Measurements from ENCODE around the gene COL21A1. TPM values are rescaled to one million over a fixed set of nuclear protein-coding genes. Genes with fewer than 3 reads are reported as not detected.

Gene COL21A1
- total RNA-seq, 1 donor from 2014 or later: 0.57 TPM

- H3K36me3 Mint-ChIP-seq (ENCODE audit: low read depth, unreplicated experiment): no peaks in the 10 kb centered on the region
- peaks cover 19% of the 10 kb centered on the region for H3K4me1 Mint-ChIP-seq (ENCODE audit: low read depth, unreplicated experiment)
Measured at GRCh38 chr6:56047931-56048540, 199.3 kb downstream of the COL21A1 start.

GRCh38 chr6:56046576-56046975 lies 200.8 kb downstream of the COL21A1 start:
- H3K36me3 ChIP-seq (ENCODE audit: insufficient read depth, low read length): no peaks in the 10 kb centered on the region
- H3K9me3 Mint-ChIP-seq (ENCODE audit: unreplicated experiment): peaks cover 1% of the 10 kb centered on the region
- no peaks in the 10 kb centered on the region for H4K20me1 ChIP-seq (ENCODE audit: insufficient read depth, low read length)
- H3K27me3 Mint-ChIP-seq (ENCODE audit: low read depth, unreplicated experiment): no peaks in the 10 kb centered on the region
- FAIRE-seq (no peak), DNase-seq (ENCODE audit: low read depth) (peak; percentile 86)
- TF ChIP-seq CTCF (IDR thresholded peaks at IDR 0.05; ENCODE audit: insufficient read depth, low read depth, low read length) (no peak), EZH2 (IDR thresholded peaks at IDR 0.05; ENCODE audit: insufficient read depth, low read length) (no peak)
- no peak overlapping the region for H3K4me3 Mint-ChIP-seq (ENCODE audit: unreplicated experiment)
- no peak overlapping the region for H3K4me2 ChIP-seq (ENCODE audit: low read length)
- peaks cover 20% of the 10 kb centered on the region for H3K4me1 Mint-ChIP-seq (ENCODE audit: low read depth, unreplicated experiment)
- no peak overlapping the region for H2AFZ ChIP-seq (ENCODE audit: low read depth, low read length)
- H3K79me2 ChIP-seq (ENCODE audit: insufficient read depth, low read length): no peaks in the 10 kb centered on the region
- H3K27ac ChIP-seq (ENCODE audit: low read depth, low read length): no peak overlapping the region
- H3K4me1 ChIP-seq (ENCODE audit: insufficient read depth, low read length): no peaks in the 10 kb centered on the region
- H3K36me3 Mint-ChIP-seq (ENCODE audit: low read depth, unreplicated experiment): no peaks in the 10 kb centered on the region
- H3K9me3 ChIP-seq (ENCODE audit: insufficient read depth, low read depth, low read length): no peaks in the 10 kb centered on the region
- H3K27ac Mint-ChIP-seq (ENCODE audit: unreplicated experiment): peak overlapping the region; percentile 64
- no peak overlapping the region for H3K9ac ChIP-seq (ENCODE audit: low read length)
- no peaks in the 10 kb centered on the region for H3K27me3 ChIP-seq (ENCODE audit: insufficient read depth, low read length)
- no peak overlapping the region for H3K4me3 ChIP-seq (ENCODE audit: insufficient read depth, low read depth, low read length)

More at GRCh38 chr6:56047931-56048540, 199.3 kb downstream of the COL21A1 start:
- Mint-ChIP-seq H3K9me3 (ENCODE audit: unreplicated experiment) (no peaks in the 10 kb centered on the region), H3K27me3 (ENCODE audit: low read depth, unreplicated experiment) (no peaks in the 10 kb centered on the region), H3K27ac (ENCODE audit: unreplicated experiment) (no peak overlapping the region), H3K4me3 (ENCODE audit: unreplicated experiment) (no peak overlapping the region)
- no peak overlapping the region for H3K4me3 ChIP-seq (ENCODE audit: insufficient read depth, low read depth, low read length)
- H3K36me3 ChIP-seq (ENCODE audit: insufficient read depth, low read length): no peaks in the 10 kb centered on the region
- no peaks in the 10 kb centered on the region for H3K27me3 ChIP-seq (ENCODE audit: insufficient read depth, low read length)
- FAIRE-seq (no peak), DNase-seq (ENCODE audit: low read depth) (no peak)
- no peaks in the 10 kb centered on the region for H3K79me2 ChIP-seq (ENCODE audit: insufficient read depth, low read length)
- TF ChIP-seq EZH2 (IDR thresholded peaks at IDR 0.05; ENCODE audit: insufficient read depth, low read length) (no peak), CTCF (IDR thresholded peaks at IDR 0.05; ENCODE audit: insufficient read depth, low read depth, low read length) (no peak)
- peak overlapping the region; percentile 46 for H3K27ac ChIP-seq (ENCODE audit: low read depth, low read length)
- H4K20me1 ChIP-seq (ENCODE audit: insufficient read depth, low read length): no peaks in the 10 kb centered on the region
- peak overlapping the region; percentile 49 for H3K4me2 ChIP-seq (ENCODE audit: low read length)
- peak overlapping the region; percentile 23 for H3K9ac ChIP-seq (ENCODE audit: low read length)
- H2AFZ ChIP-seq (ENCODE audit: low read depth, low read length): no peak overlapping the region
- H3K9me3 ChIP-seq (ENCODE audit: insufficient read depth, low read depth, low read length): no peaks in the 10 kb centered on the region
- no peaks in the 10 kb centered on the region for H3K4me1 ChIP-seq (ENCODE audit: insufficient read depth, low read length)

GRCh38 chr6:56043761-56044160 lies 203.6 kb downstream of the COL21A1 start:
- Histone ChIP-seq H4K20me1 (ENCODE audit: insufficient read depth, low read length) (no peaks in the 10 kb centered on the region), H3K9ac (ENCODE audit: low read length) (no peak overlapping the region), H2AFZ (ENCODE audit: low read depth, low read length) (no peak overlapping the region), H3K27me3 (ENCODE audit: insufficient read depth, low read length) (no peaks in the 10 kb centered on the region), H3K36me3 (ENCODE audit: insufficient read depth, low read length) (no peaks in the 10 kb centered on the region), H3K4me2 (ENCODE audit: low read length) (no peak overlapping the region), H3K4me3 (ENCODE audit: insufficient read depth, low read depth, low read length) (no peak overlapping the region), H3K27ac (ENCODE audit: low read depth, low read length) (no peak overlapping the region), H3K79me2 (ENCODE audit: insufficient read depth, low read length) (no peaks in the 10 kb centered on the region), H3K9me3 (ENCODE audit: insufficient read depth, low read depth, low read length) (no peaks in the 10 kb centered on the region), H3K4me1 (ENCODE audit: insufficient read depth, low read length) (no peaks in the 10 kb centered on the region)
- FAIRE-seq: no peak
- Mint-ChIP-seq H3K9me3 (ENCODE audit: unreplicated experiment) (peaks cover 3% of the 10 kb centered on the region), H3K27me3 (ENCODE audit: low read depth, unreplicated experiment) (no peaks in the 10 kb centered on the region), H3K4me3 (ENCODE audit: unreplicated experiment) (no peak overlapping the region), H3K27ac (ENCODE audit: unreplicated experiment) (no peak overlapping the region), H3K36me3 (ENCODE audit: low read depth, unreplicated experiment) (no peaks in the 10 kb centered on the region), H3K4me1 (ENCODE audit: low read depth, unreplicated experiment) (peaks cover 20% of the 10 kb centered on the region)
- TF ChIP-seq CTCF (IDR thresholded peaks at IDR 0.05; ENCODE audit: insufficient read depth, low read depth, low read length) (no peak), EZH2 (IDR thresholded peaks at IDR 0.05; ENCODE audit: insufficient read depth, low read length) (no peak)
- no peak for DNase-seq (ENCODE audit: low read depth)
